Ovary (tissue), 9 donors: Measurements from ENCODE around the gene TEKT5. TPM values are rescaled to one million over a fixed set of nuclear protein-coding genes. Genes with fewer than 3 reads are reported as not detected.

ENCODE experiments used
- DNase-seq, 5 donors: peaks; one replicate each; pipeline ENCODE4 v3.0.0-alpha.2; 2019 to 2020
- H3K27ac ChIP-seq, 2 donors: fragments of 200-600 bp; one replicate each; pipeline versions ENCODE4 v1.5.1 to v1.8.0; 2019 to 2022
- H3K27me3 ChIP-seq: fragments of 200-600 bp; one replicate; pipeline ENCODE4 v1.8.0; 2022
- H3K36me3 ChIP-seq: fragments of 200-600 bp; sonication (generic); one replicate; pipeline ENCODE4 v1.5.1; 2019
- H3K4me1 ChIP-seq: one replicate; pipeline ENCODE4 v1.8.1; 2013; ENCODE audit warnings: mild to moderate bottlenecking, moderate library complexity; ENCODE audit not compliant: insufficient read depth
- H3K4me3 ChIP-seq: fragments of 200-600 bp; sonication (generic); one replicate; pipeline ENCODE4 v1.5.1; 2017
- H3K9me3 ChIP-seq, 2 donors: fragments of 200-600 bp in 1 of 2; sonication (generic) in 1 of 2; one replicate each; pipeline versions ENCODE4 v1.5.1 to v1.8.1; 2013 to 2019; ENCODE audit warnings: mild to moderate bottlenecking in 1 of 2, moderate library complexity in 1 of 2
- CTCF ChIP-seq, 3 donors: fragments of 450-650 bp in 2 of 3; fragments of 200-600 bp in 1 of 3; IDR thresholded peaks; one replicate each; pipeline versions ENCODE4 v1.5.1 to v1.8.0; 2016 to 2022; ENCODE audit warnings: antibody characterized with exemption in 3 of 3, mild to moderate bottlenecking in 1 of 3
- EP300 ChIP-seq: sonication (generic); formaldehyde crosslinking; IDR thresholded peaks from one replicate; pipeline ENCODE4 v1.6.1; 2017; ENCODE audit warnings: antibody characterized with exemption
- POLR2A ChIP-seq: fragments of 450-650 bp; IDR thresholded peaks from one replicate; pipeline ENCODE4 v1.6.1; 2017; ENCODE audit warnings: antibody characterized with exemption, mild to moderate bottlenecking, moderate library complexity
- WGBS, 3 donors: extraction: QIAGEN DNeasy Blood & Tissue Kit in 1 of 3; methylation state at CpG; one replicate each; pipeline versions ENCODE4 v1.1.5 to v1.1.7; 2013 to 2017; 5-methylcytosine and 5-hydroxymethylcytosine counted together
- intact Hi-C, 4 donors: fragments of 100-400 bp; cut with DNase I; formaldehyde crosslinking; loops; one replicate each; pipeline versions ENCODE4 v1.11.0 to v1.15.1; 2022 to 2023
- polyA plus RNA-seq, 2 donors: library from polyadenylated mRNA; stranded (reverse); fragments of 200-250 nt in 1 of 2; fragments of 350-450 nt in 1 of 2; fragmentation: Illumina TruSeq in 1 of 2; extraction: RNeasy Lipid Tissue Mini Kit (QIAGEN cat#74804) in 1 of 2; gene quantifications; one replicate each; pipeline ENCODE4 v1.2.3, GENCODE V29; 2013 to 2014
- total RNA-seq, 7 donors: library from RNA; depleted of rRNA in 2 of 7; stranded (reverse); fragments of >200 nt in 2 of 7; fragmentation: NEBNext Ultra II Directional in 3 of 7; extraction: Animal tissue kit (Norgen Biotek cat#: 25700) in 3 of 7; gene quantifications; one replicate each; pipeline versions ENCODE4 v1.1.0 to v1.2.4, GENCODE V29; 2016 to 2023
- donor health status: DM: no; HTN: no; CAD: no; lungs with moderate emphysema.
- donor health status: DM: no; HTN: no; CAD: no.
- donor health status: Bipolar disorder and iron deficiency.
- donor health status: DM: yes; HTN: yes; CAD: no.
- donor health status: DM: no; HTN: no; CAD: no.
- donor health status: DM: yes; HTN: yes; CAD: no.

Gene TEKT5
- total and polyA plus RNA-seq, 9 donors = 0.28 to 0.90 (median 0.44) TPM; not detected in 3

- peak in 1 of 5 donors; percentile 10 for DNase-seq
- H3K4me1 ChIP-seq = peaks cover 1% of the 10 kb centered on the region
- intact Hi-C loops = loop anchor here in 2 of 4 donors (5.0 to 10.0 kb wide), 3 partner anchors 94 to 176 kb away; no protein-coding TSS in a partner anchor
- no peak overlapping the region for H3K4me3 ChIP-seq
- no peaks in the 10 kb centered on the region for H3K27me3 ChIP-seq
- H3K27ac ChIP-seq = no peak overlapping the region
- WGBS, 3 donors = 83 to 92% (median 87%) methylated on average over 2 of the region's 2 CpGs
- no peaks in the 10 kb centered on the region for H3K36me3 ChIP-seq
- no peaks in the 10 kb centered on the region for H3K9me3 ChIP-seq
- TF ChIP-seq EP300 (no peak), POLR2A (no peak), CTCF (IDR thresholded peaks at IDR 0.05) (no peak)
Measured at GRCh38 chr16:10740845-10741208, 46.1 kb upstream of the TEKT5 start.

GRCh38 chr16:10740000-10740844 lies 45.5 kb upstream of the TEKT5 start:
- Histone ChIP-seq H3K36me3 (no peaks in the 10 kb centered on the region), H3K27me3 (no peaks in the 10 kb centered on the region), H3K4me1 (peaks cover 1% of the 10 kb centered on the region), H3K27ac (no peak overlapping the region), H3K9me3 (no peaks in the 10 kb centered on the region), H3K4me3 (no peak overlapping the region)
- intact Hi-C loops = loop anchor here in 3 of 4 donors (5.0 to 10.0 kb wide), 7 partner anchors 95 to 228 kb away; partner anchors contain the start of gene EMP2 (in 1 of the 3)
- peak in 1 of 5 donors; percentile 13 for DNase-seq
- 86 to 89% (median 87%) methylated on average over 9 to 10 of the region's 10 CpGs for WGBS, 3 donors
- TF ChIP-seq EP300 (no peak), POLR2A (no peak), CTCF (IDR thresholded peaks at IDR 0.05) (no peak)

- no peaks in the 10 kb centered on the region for H3K36me3 ChIP-seq
- H3K9me3 ChIP-seq = no peaks in the 10 kb centered on the region
- intact Hi-C loops = loop anchor here in 3 of 4 donors (5.0 kb wide), 4 partner anchors 156 to 226 kb away; partner anchors contain the start of gene EMP2 (in 1 of the 3)
- no peak for TF ChIP-seq POLR2A
- no peak for TF ChIP-seq CTCF (IDR thresholded peaks at IDR 0.05)
- no peak for TF ChIP-seq EP300
- peaks cover 1% of the 10 kb centered on the region for H3K4me1 ChIP-seq
- H3K27me3 ChIP-seq = no peaks in the 10 kb centered on the region
- DNase-seq = peak; percentile 37 to 60 (median 52)
- peak overlapping the region in 1 of 2 donors; percentile 1 for H3K27ac ChIP-seq
- WGBS, 3 donors = 47 to 53% (median 49%) methylated on average over 12 of the region's 12 CpGs
- H3K4me3 ChIP-seq = no peak overlapping the region
Measured at GRCh38 chr16:10738231-10739077, 43.7 kb upstream of the TEKT5 start.

GRCh38 chr16:10737068-10737625 lies 42.4 kb upstream of the TEKT5 start:
- no peak for TF ChIP-seq EP300
- TF ChIP-seq POLR2A = no peak
- peak; percentile 86 to 92 (median 92) for TF ChIP-seq CTCF (IDR thresholded peaks at IDR 0.05)
- no peaks in the 10 kb centered on the region for H3K27me3 ChIP-seq
- intact Hi-C loops = loop anchor here (2.0 to 5.0 kb wide), 6 partner anchors 155 to 225 kb away; partner anchors contain the start of gene EMP2 (in 1 of the 4)
- peaks cover 1% of the 10 kb centered on the region for H3K4me1 ChIP-seq
- no peaks in the 10 kb centered on the region for H3K36me3 ChIP-seq
- no peak overlapping the region for H3K4me3 ChIP-seq
- DNase-seq = peak; percentile 60 to 78 (median 63)
- H3K27ac ChIP-seq = peak overlapping the region in 1 of 2 donors; percentile 5
- no peaks in the 10 kb centered on the region for H3K9me3 ChIP-seq
- WGBS, 3 donors = 24 to 33% (median 32%) methylated on average over 12 of the region's 12 CpGs
